Activated naive CD4-positive, alpha-beta T cell (primary cell): ENCODE results near the gene INTS3.
"Not testable (repeated sequence)": the region's sequence is repeated elsewhere in the genome, so short reads cannot be mapped to it uniquely, and the experiment has no call there.

Experiments
- DNase-seq, 4 experiments: peaks; one replicate each; lab custom pipeline; 2025; lab: John Stamatoyannopoulos, UW

The INTS3 gene

GRCh38 chr1:153778824-153779519 is 51.1 kb downstream of the INTS3 start:
- DNase-seq: no peak

DNA sequence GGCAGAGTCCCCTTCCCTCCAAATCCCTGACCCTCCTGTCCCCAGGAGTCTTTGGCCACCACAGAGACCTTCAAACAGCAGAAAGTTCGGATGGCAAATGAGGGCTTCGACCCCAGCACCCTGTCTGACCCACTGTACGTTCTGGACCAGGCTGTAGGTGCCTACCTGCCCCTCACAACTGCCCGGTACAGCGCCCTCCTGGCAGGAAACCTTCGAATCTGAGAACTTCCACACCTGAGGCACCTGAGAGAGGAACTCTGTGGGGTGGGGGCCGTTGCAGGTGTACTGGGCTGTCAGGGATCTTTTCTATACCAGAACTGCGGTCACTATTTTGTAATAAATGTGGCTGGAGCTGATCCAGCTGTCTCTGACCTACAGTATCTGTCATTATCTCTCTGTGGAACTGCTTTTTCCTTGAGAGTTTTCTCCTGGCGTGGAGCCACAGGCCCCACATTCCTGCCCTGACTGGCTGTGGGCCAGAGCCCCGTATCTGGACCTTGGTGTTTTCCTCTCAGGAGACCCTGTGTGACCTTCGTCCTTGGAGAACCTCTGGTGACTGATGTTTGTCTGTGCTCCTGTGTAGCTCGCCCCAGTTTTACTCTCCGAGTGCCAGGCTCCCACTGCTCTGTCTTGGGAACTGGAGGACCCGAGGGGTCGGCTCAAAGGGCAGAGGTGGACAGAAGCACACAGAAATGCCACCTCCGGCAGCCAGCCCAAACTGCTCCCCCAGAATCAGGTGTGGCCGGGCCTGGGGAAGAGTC is 52.1 kb downstream of the INTS3 start:
- no peak for DNase-seq

DNA sequence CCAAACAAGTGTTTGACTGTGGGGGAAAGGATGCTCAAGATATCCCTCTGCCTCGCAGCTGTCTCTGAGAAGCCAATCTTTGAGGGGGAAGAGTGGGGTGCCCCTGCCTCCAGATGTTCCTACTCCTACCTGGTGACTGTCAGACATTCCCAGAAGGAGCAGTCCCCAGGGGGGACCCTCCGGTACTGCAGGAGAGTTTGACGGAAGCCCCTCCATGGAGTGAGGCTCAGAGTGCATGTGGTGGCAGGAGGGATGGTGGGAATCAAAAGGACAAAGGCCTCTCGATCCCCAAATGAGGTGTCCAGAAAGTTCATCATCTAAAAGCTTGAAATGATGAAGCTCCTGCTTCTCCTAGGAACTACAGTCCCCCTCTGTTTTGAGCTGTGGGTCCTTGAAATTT is 52.7 kb downstream of the INTS3 start:
- no peak for DNase-seq

DNA sequence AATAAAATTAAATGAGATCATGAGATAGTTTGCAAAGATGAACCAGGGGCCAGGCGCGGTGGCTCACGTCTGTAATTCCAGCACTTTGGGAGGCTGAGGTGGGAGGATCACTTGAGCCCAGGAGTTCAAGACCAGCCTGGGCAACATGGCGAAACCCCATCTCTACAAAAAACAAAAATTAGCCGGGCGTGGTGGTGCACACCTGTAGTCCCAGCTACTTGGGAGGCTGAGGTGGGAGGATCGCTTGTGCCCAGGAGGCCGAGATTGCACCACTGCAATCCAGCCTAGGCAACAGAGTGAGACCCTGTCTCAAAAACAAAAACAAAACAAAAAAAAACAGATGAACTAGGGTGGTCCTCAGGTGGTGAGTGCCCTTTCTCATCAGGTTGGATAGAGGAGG is 54.8 kb downstream of the INTS3 start:
- not testable (repeated sequence) for DNase-seq

DNA sequence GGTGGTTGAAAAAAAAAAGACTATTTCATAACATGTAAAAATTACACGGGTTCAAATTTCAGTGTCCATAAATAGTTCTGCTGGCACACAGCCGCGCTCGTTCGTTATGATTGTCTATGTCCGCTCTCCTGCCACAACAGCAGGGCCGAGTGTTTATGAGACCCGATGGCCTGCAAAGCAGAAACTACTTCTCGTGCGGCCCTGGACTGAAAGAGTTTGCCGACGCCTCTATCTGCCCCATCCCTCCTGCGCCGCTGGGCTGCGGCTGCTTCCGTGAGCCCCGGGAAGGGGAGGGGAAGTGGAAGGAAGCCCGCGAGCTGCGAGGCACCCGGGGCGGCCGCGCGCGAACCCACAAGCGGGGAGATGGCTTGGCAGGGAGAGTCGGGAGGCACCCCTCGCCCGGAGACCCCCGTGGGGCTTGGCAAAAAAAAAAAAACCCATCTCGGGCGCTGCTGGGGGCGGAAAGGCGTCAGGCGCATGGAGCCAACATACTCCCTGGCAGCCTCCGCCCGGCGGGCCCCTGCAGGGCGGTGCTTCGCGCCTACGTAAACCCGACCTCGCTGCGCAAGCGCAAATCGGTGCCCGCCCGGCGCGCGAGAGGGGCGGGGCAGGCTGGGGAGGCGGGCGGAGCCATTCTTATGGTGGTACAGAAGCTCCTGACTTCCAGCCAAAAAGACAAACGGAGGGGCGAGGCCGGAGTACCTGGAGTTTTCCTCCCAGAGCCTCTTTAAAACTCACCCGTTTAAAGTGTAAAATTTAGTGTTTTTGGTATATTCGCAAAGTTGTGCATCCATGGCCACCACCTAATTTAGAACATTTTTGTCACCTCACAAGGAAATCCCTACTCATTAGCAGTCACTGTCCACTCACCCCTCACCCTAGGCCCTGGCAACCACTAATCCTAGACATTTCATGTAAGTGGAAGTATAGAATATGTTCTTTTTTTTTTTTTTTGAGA is 55.7 kb downstream of the INTS3 start:
- DNase-seq: peak; percentile 82 to 88 (median 84)

- no peak for DNase-seq
These were observed 58.4 kb downstream of the INTS3 start for GRCh38 chr1:153786038-153786790.

DNA sequence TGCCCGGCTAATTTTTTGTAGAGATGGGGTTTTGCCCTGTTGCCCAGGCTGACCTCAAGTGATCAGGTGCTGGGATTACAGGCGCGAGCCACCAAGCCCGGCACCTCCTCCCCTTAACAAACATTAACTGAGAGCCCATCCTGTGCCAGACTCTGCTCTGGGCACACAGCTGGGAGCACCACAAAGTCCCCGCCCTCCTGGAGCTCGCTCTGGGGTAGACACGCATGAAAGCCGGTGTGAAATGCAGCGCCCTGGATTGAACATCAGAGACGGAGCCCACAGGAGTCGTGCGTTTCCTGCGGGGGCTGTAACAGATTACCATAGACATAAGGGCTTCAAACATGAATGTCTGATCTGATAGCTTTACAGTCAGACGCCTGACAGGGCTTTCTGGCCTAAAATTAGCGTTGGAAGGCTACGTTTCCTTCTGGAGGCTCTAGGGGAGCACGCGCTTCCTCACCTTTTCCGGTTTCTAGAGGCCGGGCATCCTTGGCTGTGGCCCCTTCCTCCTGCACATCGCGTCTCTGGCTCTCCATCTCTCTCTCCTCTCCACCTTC is 61.7 kb downstream of the INTS3 start:
- DNase-seq: no peak

DNA sequence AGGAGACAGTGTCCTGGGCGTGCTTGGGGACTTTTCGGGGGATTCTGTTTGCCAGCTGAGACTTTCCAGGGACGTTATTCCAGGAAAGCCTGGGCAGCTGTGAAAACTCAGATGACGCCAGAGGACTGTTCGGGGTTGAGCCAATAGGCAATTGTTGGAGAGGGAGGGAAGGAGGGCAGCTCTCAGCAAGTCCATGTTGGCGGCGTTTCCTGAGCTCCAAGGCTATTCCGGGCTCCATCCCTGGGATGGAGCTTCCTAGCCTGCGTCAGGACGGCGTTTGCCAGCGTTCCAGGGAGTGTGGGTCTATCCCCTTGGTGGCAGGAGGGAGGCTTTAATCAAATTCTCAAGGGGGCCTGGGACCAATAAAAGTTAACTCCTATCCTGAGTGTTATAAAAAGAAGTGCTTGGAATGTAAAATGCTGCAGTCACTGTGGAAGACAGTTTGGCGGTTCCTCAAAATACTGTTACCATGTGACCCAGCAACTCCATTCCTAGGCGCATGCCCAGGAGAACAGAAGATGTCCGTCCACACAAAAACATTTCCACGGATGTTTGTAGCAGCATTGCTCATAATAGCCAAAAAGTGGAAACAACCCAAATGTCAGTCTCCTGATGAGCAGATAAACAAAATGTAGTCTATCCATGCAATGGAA is 62.6 kb downstream of the INTS3 start:
- DNase-seq: no peak

DNA sequence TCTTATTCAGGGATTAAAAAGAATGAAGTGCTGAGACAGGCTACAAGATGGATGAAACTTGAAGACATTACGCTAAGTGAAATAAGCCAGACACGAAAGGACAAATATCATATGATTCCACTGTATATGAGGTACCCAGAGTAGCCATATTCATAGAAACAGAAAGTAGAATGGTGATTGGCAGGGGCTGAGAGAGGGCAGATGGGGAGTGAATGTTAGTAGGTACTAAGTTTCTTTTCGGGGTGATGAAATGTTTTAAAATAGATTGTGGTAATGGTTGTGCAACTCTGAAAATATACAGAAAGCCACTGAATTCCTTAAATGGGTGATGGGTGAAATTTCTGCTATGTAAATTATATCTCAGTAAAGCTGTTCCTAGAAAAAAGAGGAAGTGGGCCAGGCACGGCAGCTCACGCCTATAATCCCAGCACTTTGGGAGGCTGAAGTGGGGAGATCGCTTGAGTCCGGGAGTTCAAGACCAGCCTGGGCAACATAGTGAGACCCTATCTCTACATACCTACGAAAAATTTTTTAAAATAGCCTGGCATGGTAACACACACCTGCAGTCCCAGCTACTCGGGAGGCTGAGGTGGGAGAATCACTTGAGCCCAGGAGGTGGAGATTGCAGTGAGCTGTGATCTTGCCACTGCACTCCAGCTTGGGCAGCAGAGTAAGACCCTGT is 63.3 kb downstream of the INTS3 start:
- no peak for DNase-seq

DNA sequence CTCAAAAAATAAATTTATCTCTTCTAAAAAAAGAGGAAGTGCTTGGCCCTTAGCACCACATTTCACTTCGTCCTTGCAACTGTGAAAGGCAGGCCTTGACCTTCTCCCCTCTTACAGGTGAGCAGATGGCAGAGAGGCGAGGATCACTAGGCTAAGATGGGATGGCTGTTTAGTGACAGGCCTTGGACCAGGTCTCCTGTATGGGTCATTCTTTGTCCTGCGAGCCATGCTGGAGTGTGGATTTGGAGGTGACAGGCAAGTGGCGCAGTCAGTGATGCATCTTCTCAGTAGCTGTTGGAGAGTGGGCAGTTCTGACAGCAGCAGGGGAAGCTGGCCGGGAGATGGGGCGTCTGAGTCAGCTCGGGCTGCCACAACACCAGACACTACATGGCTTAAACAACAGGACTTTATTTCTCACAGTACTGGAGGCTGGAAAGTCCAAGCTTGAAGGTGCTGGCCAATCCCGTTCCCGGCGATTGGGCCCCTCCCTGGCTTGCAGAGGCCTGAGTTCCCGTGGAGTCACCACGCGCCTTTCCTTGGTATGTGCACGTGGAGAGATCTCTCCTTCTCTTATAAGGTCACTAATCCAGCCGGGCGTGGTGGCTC is 63.9 kb downstream of the INTS3 start:
- no peak for DNase-seq

GRCh38 chr1:153792631-153793041 is 64.8 kb downstream of the INTS3 start:
- DNase-seq: no peak

DNA sequence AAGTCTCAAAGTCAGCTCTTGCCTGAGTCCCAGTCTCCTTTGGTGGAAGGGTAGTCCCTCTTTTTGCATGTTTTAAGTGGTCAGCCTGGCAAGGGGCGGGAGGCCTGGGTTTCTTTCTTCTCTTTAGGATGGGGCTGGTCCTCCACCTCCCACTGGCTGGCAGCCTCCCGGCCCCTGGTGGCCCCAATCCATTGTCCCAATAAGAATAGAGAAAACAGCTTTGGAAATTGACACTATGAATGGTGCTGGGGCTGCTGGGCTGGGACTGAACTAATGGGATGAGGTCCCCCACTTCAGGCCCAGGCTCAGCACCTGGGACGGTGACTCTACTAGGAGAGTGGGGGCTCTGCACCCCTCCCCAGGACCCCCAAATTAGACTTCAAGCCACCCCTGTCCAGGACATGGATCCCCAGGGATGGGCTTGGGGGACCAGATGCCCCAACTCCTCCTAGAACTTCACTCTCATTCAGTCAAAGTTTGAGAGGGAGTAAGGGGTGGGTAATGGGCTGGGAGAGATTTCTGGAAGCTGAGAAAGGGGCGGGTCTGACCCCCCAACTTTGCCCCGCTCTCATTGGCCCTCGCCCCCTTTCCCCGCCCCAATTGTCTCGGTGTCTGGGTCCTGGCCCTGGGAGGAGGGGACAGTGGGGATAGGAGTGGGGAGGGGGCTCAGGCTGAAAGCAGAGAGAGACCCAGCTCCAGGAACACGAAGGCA is 65.6 kb downstream of the INTS3 start:
- no peak for DNase-seq

- no peak for DNase-seq
These were observed 66.2 kb downstream of the INTS3 start for GRCh38 chr1:153793973-153794615.

DNA sequence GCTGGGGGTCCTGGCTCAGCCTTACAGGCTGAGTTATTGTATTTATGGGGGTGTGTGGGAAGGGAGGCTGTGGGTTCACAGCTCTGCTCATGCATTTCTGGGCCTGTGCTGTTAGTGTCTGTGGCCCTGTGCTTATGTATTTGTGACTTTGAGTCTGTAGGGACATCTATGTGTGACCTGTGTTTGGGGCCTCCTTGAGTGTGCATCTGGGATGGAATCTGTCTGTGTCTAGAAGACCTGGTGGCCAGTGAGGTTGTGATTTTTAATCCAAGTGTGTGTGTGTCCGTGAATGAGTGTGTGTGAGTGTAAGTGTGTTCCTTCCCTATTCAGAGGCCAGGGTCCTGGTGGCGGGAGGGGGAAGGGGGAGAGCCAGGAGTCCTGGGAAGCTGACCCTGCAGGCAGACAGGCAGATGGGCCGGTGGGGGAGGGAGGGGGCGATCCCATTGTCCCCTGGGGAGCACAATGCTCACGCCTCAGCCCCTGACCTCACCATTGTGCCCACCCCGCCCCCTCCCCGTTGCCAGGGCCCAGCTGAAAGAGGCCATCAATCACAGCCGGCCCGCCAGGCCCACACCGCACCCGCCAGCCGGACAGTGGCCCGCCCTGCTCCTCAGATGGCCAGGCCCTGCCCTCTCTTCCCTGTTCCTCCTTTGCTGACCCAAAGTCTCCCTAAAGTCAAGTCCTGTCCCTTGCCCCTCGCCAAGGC is 66.9 kb downstream of the INTS3 start:
- DNase-seq: no peak

- no peak for DNase-seq
These were observed 67.5 kb downstream of the INTS3 start for GRCh38 chr1:153795330-153795837.

- no peak for DNase-seq
These were observed 68.3 kb downstream of the INTS3 start for GRCh38 chr1:153795934-153796785.
